Measurements from ENCODE around the gene DACT2.

DACT2 gene

GRCh38 chr6:168311410-168312124, 8.0 kb downstream of the DACT2 start:
- Mint-ChIP-seq H3K4me1 (no peaks in the 10 kb centered on the region), H3K27ac (ENCODE audit: low read depth) (no peak overlapping the region), H3K36me3 (ENCODE audit: insufficient read depth) (peaks cover 3% of the 10 kb centered on the region), H3K27me3 (peaks cover 32% of the 10 kb centered on the region), H3K9me3 (no peaks in the 10 kb centered on the region), H3K4me3 (no peak overlapping the region)
- no peak for ATAC-seq (replicated peaks; ENCODE audit: extremely low read depth, poor library complexity, severe bottlenecking)
- DNase-seq (ENCODE audit: low spot score in 2 of 2): no peak

GRCh38 chr6:168310945-168311344, 8.6 kb downstream of the DACT2 start:
- no peaks in the 10 kb centered on the region for H3K9me3 Mint-ChIP-seq
- H3K36me3 Mint-ChIP-seq (ENCODE audit: insufficient read depth): peaks cover 3% of the 10 kb centered on the region
- H3K27ac Mint-ChIP-seq (ENCODE audit: low read depth): no peak overlapping the region
- H3K4me1 Mint-ChIP-seq: no peaks in the 10 kb centered on the region
- peaks cover 34% of the 10 kb centered on the region for H3K27me3 Mint-ChIP-seq
- ATAC-seq (replicated peaks; ENCODE audit: extremely low read depth, poor library complexity, severe bottlenecking): no peak
- H3K4me3 Mint-ChIP-seq: no peak overlapping the region
- no peak for DNase-seq (ENCODE audit: low spot score in 2 of 2)

- DNase-seq (ENCODE audit: low spot score in 2 of 2): no peak
- no peak for ATAC-seq (replicated peaks; ENCODE audit: extremely low read depth, poor library complexity, severe bottlenecking)
- Mint-ChIP-seq H3K27ac (ENCODE audit: low read depth) (no peak overlapping the region), H3K27me3 (peaks cover 29% of the 10 kb centered on the region), H3K4me1 (no peaks in the 10 kb centered on the region), H3K4me3 (no peak overlapping the region), H3K36me3 (ENCODE audit: insufficient read depth) (peaks cover 3% of the 10 kb centered on the region), H3K9me3 (no peaks in the 10 kb centered on the region)
Observed at GRCh38 chr6:168310403-168310802, 9.2 kb downstream of the DACT2 start.

GRCh38 chr6:168309997-168310396, 9.6 kb downstream of the DACT2 start:
- no peaks in the 10 kb centered on the region for H3K4me1 Mint-ChIP-seq
- DNase-seq (ENCODE audit: low spot score in 2 of 2): no peak
- peaks cover 29% of the 10 kb centered on the region for H3K27me3 Mint-ChIP-seq
- ATAC-seq (replicated peaks; ENCODE audit: extremely low read depth, poor library complexity, severe bottlenecking): no peak
- no peak overlapping the region for H3K4me3 Mint-ChIP-seq
- no peak overlapping the region for H3K27ac Mint-ChIP-seq (ENCODE audit: low read depth)
- H3K9me3 Mint-ChIP-seq: no peaks in the 10 kb centered on the region
- H3K36me3 Mint-ChIP-seq (ENCODE audit: insufficient read depth): peaks cover 3% of the 10 kb centered on the region

GRCh38 chr6:168309183-168309582, 10.4 kb downstream of the DACT2 start:
- H3K27me3 Mint-ChIP-seq: peaks cover 31% of the 10 kb centered on the region

GRCh38 chr6:168308390-168309144, 11.0 kb downstream of the DACT2 start:
- Mint-ChIP-seq H3K27me3 (peaks cover 24% of the 10 kb centered on the region), H3K9me3 (no peaks in the 10 kb centered on the region), H3K4me1 (no peaks in the 10 kb centered on the region), H3K36me3 (ENCODE audit: insufficient read depth) (peaks cover 3% of the 10 kb centered on the region), H3K27ac (ENCODE audit: low read depth) (no peak overlapping the region), H3K4me3 (no peak overlapping the region)
- no peak for DNase-seq (ENCODE audit: low spot score in 2 of 2)
- ATAC-seq (replicated peaks; ENCODE audit: extremely low read depth, poor library complexity, severe bottlenecking): no peak

More at GRCh38 chr6:168309183-168309582, 10.4 kb downstream of the DACT2 start:
- no peak overlapping the region for H3K4me3 Mint-ChIP-seq
- no peaks in the 10 kb centered on the region for H3K9me3 Mint-ChIP-seq
- no peaks in the 10 kb centered on the region for H3K4me1 Mint-ChIP-seq
- peaks cover 3% of the 10 kb centered on the region for H3K36me3 Mint-ChIP-seq (ENCODE audit: insufficient read depth)
- DNase-seq (ENCODE audit: low spot score in 2 of 2) (no peak), ATAC-seq (replicated peaks; ENCODE audit: extremely low read depth, poor library complexity, severe bottlenecking) (no peak)
- no peak overlapping the region for H3K27ac Mint-ChIP-seq (ENCODE audit: low read depth)

GRCh38 chr6:168307695-168308021, 11.9 kb downstream of the DACT2 start:
- no peak for DNase-seq (ENCODE audit: low spot score in 2 of 2)
- peaks cover 19% of the 10 kb centered on the region for H3K27me3 Mint-ChIP-seq
- no peak overlapping the region for H3K4me3 Mint-ChIP-seq
- H3K27ac Mint-ChIP-seq (ENCODE audit: low read depth): no peak overlapping the region
- H3K9me3 Mint-ChIP-seq: no peaks in the 10 kb centered on the region
- no peaks in the 10 kb centered on the region for H3K4me1 Mint-ChIP-seq
- ATAC-seq (replicated peaks; ENCODE audit: extremely low read depth, poor library complexity, severe bottlenecking): no peak
- no peaks in the 10 kb centered on the region for H3K36me3 Mint-ChIP-seq (ENCODE audit: insufficient read depth)

GRCh38 chr6:168307015-168307694, 12.4 kb downstream of the DACT2 start:
- Mint-ChIP-seq H3K4me3 (no peak overlapping the region), H3K27me3 (peaks cover 22% of the 10 kb centered on the region), H3K4me1 (no peaks in the 10 kb centered on the region), H3K9me3 (no peaks in the 10 kb centered on the region), H3K27ac (ENCODE audit: low read depth) (no peak overlapping the region), H3K36me3 (ENCODE audit: insufficient read depth) (no peaks in the 10 kb centered on the region)
- ATAC-seq (replicated peaks; ENCODE audit: extremely low read depth, poor library complexity, severe bottlenecking) (no peak), DNase-seq (ENCODE audit: low spot score in 2 of 2) (no peak)

- H3K36me3 Mint-ChIP-seq (ENCODE audit: insufficient read depth): no peaks in the 10 kb centered on the region
- no peak for DNase-seq (ENCODE audit: low spot score in 2 of 2)
- ATAC-seq (replicated peaks; ENCODE audit: extremely low read depth, poor library complexity, severe bottlenecking): no peak
- H3K27me3 Mint-ChIP-seq: peaks cover 30% of the 10 kb centered on the region
- no peak overlapping the region for H3K27ac Mint-ChIP-seq (ENCODE audit: low read depth)
- H3K9me3 Mint-ChIP-seq: no peaks in the 10 kb centered on the region
- H3K4me3 Mint-ChIP-seq: no peak overlapping the region
- no peaks in the 10 kb centered on the region for H3K4me1 Mint-ChIP-seq
Observed at GRCh38 chr6:168305863-168306262, 13.7 kb downstream of the DACT2 start.

- H3K36me3 Mint-ChIP-seq (ENCODE audit: insufficient read depth): no peaks in the 10 kb centered on the region
- no peaks in the 10 kb centered on the region for H3K9me3 Mint-ChIP-seq
Observed at GRCh38 chr6:168305096-168305749, 14.4 kb downstream of the DACT2 start.

GRCh38 chr6:168304752-168305015, 14.9 kb downstream of the DACT2 start:
- ATAC-seq (replicated peaks; ENCODE audit: extremely low read depth, poor library complexity, severe bottlenecking) (no peak), DNase-seq (ENCODE audit: low spot score in 2 of 2) (no peak)
- H3K36me3 Mint-ChIP-seq (ENCODE audit: insufficient read depth): no peaks in the 10 kb centered on the region
- H3K4me1 Mint-ChIP-seq: no peaks in the 10 kb centered on the region
- H3K27ac Mint-ChIP-seq (ENCODE audit: low read depth): no peak overlapping the region
- H3K9me3 Mint-ChIP-seq: no peaks in the 10 kb centered on the region
- peaks cover 30% of the 10 kb centered on the region for H3K27me3 Mint-ChIP-seq
- no peak overlapping the region for H3K4me3 Mint-ChIP-seq

More at GRCh38 chr6:168305096-168305749, 14.4 kb downstream of the DACT2 start:
- ATAC-seq (replicated peaks; ENCODE audit: extremely low read depth, poor library complexity, severe bottlenecking): no peak
- no peak for DNase-seq (ENCODE audit: low spot score in 2 of 2)
- Mint-ChIP-seq H3K4me1 (no peaks in the 10 kb centered on the region), H3K4me3 (no peak overlapping the region), H3K27ac (ENCODE audit: low read depth) (no peak overlapping the region), H3K27me3 (peaks cover 30% of the 10 kb centered on the region)

- H3K4me3 Mint-ChIP-seq: no peak overlapping the region
- H3K36me3 Mint-ChIP-seq (ENCODE audit: insufficient read depth): no peaks in the 10 kb centered on the region
- no peaks in the 10 kb centered on the region for H3K9me3 Mint-ChIP-seq
- peaks cover 30% of the 10 kb centered on the region for H3K27me3 Mint-ChIP-seq
- no peak for DNase-seq (ENCODE audit: low spot score in 2 of 2)
- no peaks in the 10 kb centered on the region for H3K4me1 Mint-ChIP-seq
- no peak for ATAC-seq (replicated peaks; ENCODE audit: extremely low read depth, poor library complexity, severe bottlenecking)
- no peak overlapping the region for H3K27ac Mint-ChIP-seq (ENCODE audit: low read depth)
Observed at GRCh38 chr6:168303982-168304751, 15.4 kb downstream of the DACT2 start.

Data from central memory CD8-positive, alpha-beta T cell (primary cell).